Daoy (cell line): ENCODE data around the gene ZFP36. TPM values are rescaled to one million over a fixed set of nuclear protein-coding genes. Genes with fewer than 3 reads are reported as not detected.

ENCODE experiments used
- DNase-seq: peaks from one replicate; pipeline ENCODE4 v3.0.0-alpha.2; 2015; ENCODE audit warnings: low read depth
- total RNA-seq: library from RNA; depleted of rRNA; stranded (reverse); fragments of >200 nt; shearing (Covaris generic); gene quantifications from 2 replicates; pipeline ENCODE4 v1.2.3, GENCODE V29; 2014

ZFP36 gene
- total RNA-seq, 1 experiment from 2014 or later = 2.1 TPM

DNA sequence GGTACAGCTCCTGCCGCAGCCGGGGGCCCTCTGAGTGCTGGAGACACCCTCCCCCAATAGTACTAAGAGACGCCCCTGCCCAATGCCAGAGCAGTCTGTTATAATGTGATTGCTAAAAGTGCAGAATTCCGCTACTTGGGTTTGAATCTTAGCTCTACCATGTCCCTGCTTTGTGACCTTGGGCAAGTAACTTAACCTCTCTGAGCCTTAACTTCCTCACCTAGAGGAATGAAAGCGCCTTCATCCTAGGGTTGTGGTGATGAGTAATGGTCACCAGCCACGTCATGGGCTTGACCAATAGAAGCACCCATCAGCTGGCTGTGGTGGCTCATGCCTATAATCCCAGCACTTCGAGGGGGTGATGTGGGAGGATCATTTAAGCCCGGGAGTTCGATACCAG lies 12.4 kb downstream of the ZFP36 start:
- no peak for DNase-seq

DNA sequence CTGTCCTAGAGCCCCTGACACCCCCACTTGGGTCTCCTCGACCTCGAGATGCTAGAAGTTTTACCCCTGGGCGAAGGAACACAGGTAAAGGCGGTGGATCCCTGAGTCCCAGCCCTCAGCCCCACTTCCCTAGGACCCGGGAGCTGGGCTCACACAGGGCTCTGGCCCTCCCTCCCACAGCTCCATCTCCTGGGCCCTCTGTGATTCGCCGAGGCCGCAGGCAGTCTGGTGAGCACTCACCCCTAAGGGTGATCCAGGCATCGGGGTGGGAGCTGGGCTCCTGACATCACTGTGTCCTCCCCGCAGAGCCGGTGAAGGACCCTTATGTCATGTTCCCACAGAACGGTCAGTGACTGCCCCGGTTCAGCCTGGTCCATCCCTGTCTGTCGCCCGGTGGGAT lies 14.1 kb downstream of the ZFP36 start:
- no peak for DNase-seq

DNA sequence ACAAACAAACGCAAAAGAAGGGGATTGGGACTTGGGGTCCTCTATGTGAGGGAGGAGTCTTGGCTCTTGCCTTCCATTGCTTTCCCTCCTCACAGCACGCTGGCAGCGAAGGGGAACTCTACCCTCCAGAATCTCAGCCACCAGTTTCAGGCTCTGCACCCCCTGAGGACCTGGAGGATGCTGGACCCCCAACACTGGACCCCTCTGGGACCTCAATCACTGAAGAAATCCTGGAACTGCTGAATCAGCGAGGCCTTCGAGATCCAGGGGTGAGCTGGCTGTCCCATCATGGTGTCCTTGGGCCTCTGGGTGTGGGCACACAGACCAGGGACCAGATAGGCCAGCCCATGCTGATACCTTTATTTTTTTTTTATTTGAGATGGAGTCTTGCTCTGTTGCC lies 15.4 kb downstream of the ZFP36 start:
- no peak for DNase-seq

DNA sequence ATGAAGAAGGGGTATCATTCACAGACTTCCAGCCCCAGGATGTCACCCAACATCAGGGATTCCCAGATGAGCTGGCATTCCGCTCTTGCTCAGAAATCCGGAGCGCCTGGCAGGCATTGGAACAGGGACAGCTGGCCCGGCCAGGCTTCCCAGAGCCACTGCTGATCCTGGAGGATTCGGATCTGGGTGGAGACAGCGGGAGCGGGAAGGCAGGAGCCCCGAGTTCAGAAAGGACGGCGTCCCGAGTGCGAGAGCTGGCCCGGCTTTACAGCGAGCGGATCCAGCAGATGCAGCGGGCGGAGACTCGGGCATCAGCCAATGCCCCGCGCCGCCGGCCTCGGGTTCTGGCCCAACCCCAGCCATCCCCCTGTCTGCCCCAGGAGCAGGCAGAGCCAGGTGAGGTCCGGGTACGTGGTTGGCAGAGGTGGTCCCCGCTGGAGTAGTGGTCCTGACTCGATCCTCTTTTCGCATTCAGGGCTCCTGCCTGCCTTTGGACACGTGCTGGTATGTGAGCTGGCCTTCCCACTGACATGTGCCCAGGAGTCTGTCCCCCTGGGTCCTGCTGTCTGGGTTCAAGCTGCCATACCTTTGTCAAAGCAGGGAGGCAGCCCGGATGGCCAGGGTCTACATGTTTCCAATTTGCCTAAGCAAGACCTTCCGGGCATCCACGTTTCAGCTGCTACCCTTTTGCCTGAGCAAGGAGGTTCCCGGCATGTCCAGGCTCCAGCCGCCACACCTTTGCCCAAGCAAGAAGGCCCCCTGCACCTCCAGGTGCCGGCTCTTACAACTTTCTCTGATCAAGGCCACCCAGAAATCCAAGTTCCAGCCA lies 16.8 kb downstream of the ZFP36 start:
- no peak for DNase-seq

DNA sequence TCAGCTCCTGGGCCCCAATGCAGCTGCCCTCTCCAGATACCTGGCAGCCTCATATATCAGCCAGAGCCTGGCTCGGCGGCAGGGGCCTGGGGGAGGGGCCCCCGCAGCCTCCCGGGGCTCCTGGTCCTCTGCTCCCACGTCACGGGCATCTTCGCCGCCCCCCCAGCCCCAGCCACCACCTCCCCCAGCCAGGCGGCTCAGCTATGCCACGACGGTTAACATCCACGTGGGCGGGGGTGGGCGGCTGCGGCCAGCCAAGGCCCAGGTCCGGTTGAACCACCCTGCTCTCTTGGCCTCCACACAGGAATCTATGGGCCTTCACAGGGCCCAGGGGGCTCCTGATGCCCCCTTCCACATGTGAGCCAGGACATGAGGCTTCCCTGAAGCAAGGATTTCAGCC lies 18.3 kb downstream of the ZFP36 start:
- no peak for DNase-seq

DNA sequence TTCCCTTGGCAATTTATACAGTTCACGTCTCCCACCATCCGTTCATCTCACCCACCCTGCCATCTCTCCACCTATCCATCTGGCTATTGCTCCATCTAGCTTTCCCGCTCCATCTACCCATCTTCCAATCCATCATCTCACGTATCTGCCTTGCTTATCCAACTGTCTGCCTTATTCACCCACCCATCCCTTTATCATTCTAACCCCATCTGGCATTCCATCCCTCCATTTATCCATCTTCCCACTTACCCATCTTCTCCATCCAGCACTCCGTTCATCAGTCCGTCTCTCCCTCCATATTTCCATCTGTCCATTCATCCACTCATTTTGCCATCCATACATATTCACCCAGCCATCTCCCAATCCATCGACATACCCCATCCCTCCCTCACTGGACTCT lies 19.1 kb downstream of the ZFP36 start:
- no peak for DNase-seq

DNA sequence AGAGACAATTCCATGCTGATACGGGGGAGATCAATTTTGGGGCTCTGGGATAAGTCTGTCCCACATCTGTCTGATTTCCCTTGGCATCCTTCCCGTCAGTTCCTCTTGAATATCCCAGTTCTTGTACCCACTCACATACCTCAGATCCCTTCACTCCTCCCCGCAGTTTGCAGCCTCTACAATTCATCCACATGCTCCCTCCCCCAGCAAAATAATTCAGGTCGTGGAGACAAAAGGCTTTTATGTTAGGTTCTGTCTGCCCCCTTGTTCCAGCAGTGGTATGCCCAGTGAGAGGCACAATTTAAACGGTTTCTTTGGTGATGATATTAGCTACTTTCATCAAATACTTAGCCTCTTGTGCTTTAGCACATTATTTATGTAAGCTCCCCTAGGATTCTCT lies 19.5 kb downstream of the ZFP36 start:
- DNase-seq = no peak

DNA sequence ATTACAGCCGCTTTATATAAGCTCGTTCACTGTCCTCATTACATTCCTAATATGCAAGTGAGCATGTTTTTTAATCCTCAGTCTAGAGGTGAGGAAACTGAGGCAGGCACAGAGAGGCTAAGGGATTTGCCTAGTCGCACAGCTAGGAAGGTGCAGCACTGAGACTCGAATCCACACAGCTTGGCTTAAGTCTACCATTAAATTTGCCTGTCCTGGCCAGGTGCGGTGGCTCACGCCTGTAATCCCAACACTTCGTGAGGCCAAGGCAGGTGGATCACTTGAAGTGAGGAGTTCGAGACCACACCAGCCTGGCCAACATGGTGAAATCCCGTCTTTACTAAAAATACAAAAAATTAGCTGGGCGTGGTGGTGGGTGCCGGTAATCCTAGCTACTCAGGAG lies 21.1 kb downstream of the ZFP36 start:
- no peak for DNase-seq

DNA sequence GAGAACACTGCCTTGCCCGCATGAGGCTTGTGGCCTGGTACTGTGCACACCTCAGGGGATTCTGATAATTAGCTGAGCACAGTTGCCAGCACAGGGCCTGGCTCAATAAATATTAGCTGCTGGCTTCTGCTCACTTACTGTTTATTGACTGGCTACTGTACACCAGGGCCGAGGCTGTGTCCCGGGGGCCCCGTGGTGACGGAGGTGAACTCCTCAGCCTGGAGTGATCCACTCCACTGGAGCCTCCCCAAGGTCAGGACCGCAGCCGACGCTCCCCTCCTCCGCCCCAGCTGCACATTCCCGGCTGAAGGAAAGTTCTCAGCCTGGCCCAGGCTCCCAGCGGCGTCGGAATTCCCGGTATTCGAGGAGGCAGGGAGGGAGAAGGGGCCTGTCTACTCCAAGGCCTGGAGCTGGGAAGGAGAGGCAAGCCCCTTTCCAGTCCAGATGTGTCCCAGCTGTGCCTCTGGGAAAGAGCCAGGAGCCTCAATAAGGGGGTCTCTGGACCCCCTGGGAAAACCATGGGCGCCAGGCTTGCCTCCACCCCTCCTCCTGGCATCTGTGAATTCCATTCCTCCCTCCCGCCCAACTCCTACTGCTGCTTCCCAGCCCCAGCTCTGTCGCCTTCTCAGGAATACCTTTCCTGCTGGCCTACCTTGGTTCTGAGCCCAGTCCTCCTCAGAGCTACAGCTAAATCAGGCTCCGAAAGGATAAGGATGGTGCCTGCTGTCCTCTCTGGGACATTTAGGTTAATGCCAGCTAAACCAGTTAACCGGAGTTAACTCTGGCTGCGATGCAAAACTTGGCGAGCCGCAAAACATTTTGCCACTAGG lies 21.9 kb downstream of the ZFP36 start:
- peak; percentile 59 for DNase-seq

DNA sequence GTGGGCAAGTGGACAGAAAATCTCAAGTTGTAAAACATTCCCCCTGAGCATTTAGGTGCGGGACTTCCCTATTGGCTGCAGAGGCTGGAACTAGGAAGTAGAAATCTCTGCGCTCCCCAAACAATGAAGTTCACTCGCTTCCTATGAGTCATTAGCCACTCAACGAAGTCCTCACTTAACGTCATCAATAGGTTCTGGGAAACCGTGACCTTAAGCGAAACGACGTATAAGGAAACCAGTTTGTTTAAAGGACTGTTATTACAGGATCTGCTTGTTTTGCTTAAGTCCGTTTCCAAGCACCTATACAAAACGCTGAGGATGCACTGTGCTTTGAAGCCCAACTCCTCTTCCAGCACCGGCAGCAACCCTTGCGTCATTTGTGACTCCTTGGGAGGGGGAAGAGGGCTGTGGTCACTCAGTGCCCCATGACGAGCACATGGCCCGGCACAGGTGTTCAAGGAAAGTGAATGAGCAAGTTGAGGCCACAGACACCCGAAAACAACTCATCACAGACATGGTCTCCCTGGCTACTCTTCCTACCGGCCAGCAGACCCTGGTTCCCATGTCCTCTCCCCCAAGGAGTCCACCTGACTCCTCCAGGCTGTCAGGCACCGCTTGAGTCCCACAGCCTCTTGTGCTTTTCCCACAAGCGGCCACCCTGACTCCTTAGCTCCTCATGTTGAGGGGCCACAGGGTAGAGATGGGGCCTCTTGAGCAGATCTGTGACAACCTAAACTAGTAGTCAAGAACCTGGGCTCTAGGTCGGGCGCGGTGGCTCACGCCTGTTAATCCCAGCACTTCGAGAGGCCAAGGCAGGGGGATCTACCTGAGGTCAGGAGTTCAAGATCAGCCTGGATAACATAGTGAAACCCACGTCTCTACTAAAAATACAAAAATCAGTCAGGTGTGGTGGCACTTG lies 24.3 kb downstream of the ZFP36 start:
- DNase-seq = peak; percentile 85

DNA sequence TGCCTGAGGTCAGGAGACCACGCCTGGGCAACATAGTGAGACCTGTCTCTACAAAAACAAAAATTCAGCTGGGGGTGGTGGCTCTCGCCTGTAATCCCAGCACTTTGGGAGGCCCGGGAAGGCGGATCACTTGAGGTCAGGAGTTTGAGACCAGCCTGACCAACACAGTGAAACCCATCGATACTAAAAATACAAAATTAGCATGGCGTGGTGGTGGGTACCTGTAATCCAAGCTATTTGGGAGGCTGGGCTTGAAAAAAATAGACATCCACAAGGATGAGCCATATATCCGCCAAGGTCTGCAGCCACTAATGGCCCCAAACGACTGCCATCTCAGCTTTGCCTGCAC lies 26.0 kb downstream of the ZFP36 start:
- no peak for DNase-seq

DNA sequence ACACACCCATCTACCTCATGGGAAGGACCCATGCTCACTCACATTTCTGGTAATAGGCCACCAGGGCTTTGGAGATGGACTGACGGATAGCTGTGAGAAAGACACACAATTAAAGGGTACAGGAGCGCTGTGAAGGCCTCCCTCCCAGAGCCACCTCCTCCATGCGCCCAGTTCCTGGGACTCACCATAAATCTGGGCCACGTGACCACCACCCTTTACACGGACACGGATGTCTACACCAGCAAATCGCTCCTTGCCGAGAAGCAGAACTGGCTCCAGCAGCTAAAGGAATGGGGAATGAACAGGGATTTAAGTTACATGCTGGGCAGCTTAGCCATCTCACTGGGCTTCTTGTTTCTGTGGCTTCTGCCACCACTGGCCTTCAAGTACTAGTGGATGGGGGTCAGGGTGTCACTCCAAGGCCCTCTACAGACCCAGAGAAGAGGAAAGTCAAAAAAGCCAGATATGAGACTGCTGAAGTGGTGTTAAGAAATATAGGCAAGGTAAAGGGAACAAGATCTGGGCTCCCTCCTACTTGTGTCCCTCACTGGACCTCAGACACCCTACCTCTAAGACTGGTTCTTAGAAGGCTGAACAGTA lies 26.9 kb downstream of the ZFP36 start:
- DNase-seq = no peak

DNA sequence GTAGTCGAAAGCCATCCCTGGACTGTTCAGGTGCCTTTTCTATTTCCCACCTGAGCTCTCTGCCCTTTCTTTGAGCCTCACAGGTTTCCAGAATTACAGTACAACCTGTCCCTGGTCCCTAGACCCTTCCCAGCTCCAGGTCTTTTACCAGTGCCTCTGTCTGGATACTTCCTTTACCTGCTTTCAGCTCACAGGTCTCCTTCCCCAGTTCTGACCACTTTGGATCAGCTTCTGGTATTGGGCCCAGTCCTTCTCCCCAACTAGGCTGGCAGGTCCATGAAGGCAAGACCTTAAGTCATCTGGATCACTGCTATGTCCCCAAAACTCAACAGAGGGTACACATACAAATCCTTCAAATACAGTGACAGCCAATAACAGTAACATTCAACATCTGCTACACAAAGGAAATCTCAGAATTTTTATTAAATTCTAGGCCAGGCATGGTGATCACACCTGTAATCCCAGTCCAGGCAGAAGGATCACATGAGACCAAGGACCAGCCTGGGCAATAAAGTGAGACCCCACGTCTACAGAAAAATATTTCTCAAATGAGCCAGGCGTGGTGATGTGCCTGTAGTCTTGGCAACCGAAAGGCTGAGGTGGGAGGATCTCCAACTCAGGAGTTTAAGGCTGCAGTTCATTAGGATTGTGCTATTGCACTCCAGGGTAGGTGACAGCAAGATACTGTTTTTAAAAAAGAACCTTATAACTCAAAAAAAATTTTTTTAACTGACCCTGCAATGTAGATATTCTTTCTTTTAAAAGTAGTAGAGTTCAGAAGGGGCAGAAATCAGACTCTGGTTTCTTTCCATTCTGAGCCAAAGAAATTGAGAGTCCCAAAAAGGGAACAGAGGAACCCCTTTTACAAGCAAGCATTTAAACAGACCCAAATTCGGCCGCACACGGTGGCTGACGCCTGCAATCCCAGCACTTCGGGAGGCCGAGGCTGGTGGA lies 27.8 kb downstream of the ZFP36 start:
- no peak for DNase-seq

DNA sequence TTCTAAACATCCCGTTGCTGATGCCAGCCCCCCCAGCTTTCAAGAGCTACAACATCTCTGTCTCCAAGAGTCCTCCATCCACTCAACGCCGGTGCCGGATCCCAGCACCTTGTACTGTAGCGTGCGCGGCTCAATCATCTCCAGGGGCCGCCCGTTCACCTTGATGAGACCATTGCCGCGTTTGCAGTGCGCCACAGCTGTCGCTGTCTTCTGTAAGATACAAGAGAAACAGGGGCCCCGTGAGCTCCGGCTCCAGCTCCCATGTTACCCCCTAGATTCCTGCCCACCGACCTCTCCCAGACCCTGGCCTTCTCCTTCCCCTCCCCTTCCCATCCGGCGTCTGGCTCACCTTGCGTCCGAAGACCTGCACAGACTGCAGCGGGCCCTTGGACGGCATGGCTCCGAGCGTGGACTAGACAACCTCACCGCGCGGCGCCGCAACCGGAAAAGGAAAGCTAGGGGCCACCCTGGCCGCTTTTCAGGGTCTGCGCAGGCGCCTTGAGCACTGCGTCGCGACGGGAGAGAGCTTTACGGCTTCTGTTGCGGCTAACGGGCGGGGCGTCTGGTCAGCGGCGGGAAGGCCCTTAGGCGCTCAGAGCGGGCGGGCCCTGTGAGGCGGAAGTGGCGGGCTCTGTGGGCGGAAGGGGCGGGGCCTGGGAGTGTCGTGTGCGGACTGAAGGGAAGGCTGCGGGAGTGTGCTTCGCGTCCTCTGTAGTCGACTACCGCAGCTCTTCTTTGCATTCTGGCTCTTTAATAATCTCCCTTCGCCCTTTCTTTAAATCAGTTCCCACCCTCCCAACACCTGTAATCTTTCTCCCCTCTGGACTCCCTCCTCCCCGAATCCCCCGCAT lies 29.1 kb downstream of the ZFP36 start, which contains the start of gene RPS16:
RPS16 (minus strand) TSS at position 451 of the 851 bp plus-strand sequence; CDS start at position 397, 54 bp downstream.
- DNase-seq = peak; percentile 100

DNA sequence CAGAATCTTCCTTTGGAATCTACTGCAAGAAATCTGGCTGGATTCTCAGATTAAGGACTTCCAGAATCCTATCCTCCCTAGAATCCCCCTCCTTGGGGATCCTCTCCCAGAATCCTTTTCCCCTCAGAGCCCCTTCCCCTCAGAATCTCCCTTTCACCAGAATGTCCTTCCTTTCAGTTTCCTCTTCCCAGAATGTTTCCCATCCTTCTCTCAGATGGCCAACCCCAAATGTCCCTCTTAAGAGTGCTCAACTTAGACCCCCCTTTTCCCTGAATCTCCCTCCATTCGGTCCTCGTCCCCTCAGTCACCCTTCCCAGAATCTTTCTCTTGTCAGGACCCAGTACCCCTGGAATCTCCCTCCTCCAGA lies 29.7 kb downstream of the ZFP36 start:
- DNase-seq = no peak

DNA sequence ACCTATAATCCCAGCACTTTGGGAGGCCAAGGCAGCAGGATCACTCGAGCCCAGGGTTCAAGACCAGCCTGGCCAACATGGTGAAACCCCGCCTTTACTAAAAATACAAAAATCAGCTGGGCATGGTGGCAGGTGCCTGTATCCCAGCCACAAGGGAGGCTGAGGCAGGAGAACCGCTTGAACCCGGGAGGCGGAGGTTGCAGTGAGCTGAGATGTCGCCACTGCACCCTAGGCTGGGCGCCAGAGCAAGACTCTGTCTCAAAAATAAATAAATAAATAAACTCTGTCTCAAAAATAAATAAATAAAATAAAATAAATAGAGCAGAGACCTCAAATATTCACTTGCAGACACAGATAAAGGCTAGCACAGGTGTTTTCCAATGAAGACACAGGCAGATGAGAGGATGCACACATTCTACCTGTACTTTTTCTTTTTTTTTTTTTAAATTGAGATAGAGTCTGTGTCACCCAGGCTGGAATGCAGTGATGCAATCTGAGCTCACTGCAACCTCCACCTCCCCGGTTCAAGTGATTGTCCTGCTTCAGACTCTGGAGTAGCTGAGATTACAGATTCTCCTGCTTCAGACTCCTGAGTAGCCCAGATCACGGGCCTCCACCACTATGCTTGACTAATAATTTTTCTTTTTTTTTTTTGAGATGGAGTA lies 31.8 kb downstream of the ZFP36 start:
- DNase-seq = peak; percentile 69

DNA sequence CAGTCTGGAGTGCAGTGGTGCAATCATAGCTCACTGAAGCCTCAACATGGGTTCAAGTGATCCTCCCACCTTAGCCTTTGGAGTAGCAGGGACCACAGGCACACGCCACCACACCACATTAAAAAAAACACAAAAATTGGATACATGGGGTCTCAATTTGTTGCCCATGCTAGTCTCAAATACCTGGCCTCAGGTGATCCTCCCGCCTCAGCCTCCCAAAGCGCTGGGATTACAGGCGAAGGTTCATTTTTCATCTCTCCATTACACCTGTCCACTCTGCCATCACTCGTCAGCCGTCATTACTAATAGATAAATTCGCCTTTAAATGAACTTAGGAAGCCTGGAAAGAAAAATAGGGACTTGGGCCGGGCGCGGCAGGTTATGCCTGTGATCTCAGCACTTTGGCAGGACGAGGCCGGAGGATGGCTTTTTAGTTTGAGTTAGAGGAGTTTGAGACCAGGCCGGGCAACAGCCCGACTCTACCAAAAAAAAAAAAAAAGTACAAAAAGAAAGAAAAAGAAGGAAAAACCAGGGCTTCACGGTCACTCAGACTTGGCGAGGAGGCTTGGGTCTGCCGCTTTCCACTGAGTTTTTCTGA lies 38.0 kb downstream of the ZFP36 start:
- DNase-seq = peak; percentile 19
